ENCODE measurements around the gene TMCC1.

TMCC1 gene

DNA sequence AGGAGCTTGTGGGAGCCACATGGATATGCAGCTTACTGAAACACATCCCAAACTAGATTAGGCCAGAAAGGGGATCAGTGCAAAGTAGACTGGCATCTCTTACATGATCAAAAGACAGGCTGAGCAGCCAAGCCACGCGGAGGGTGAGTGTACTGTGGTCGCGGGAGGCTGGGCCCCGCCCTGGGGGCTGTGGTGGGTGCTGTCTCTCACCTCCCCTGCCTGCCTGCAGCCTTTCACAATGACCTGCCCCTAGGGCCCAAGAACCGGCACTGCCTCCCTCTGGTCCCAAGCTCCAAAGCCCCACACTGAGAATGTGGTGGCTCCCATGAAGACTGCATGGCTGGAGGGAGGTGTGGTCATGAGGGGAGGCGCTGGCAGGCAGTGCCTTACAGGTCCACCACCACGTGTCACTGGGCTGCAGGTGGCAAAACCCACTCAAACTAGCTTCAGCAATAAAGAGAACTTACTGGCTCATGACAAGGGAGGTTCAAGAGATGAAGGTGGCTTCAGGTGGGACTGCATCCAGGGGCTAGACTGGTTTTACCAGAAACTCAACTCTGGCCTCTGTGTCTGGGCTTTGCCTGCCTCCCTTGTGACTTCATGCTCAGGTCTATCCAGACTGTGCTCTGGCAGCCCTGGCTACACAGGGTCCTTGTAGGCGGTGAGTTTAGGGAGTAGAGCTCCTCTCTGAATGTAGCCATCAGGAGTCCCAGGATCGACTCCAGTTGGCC lies 259.6 kb downstream of the TMCC1 start:
- TF ChIP-seq FOXP2 (optimal IDR thresholded peaks at IDR 0.05; ENCODE audit: borderline replicate concordance, extremely low read depth, extremely low read length, insufficient read depth) (no peak), POLR2AphosphoS5 (IDR thresholded peaks at IDR 0.05; ENCODE audit: low read depth, low read length) (no peak), SIN3A (IDR thresholded peaks at IDR 0.05; ENCODE audit: borderline replicate concordance, insufficient read depth, low read length) (no peak), TAF1 (IDR thresholded peaks at IDR 0.05; ENCODE audit: borderline replicate concordance, insufficient read depth, low read length) (no peak)
- TF ChIP-seq, protein P1, sequence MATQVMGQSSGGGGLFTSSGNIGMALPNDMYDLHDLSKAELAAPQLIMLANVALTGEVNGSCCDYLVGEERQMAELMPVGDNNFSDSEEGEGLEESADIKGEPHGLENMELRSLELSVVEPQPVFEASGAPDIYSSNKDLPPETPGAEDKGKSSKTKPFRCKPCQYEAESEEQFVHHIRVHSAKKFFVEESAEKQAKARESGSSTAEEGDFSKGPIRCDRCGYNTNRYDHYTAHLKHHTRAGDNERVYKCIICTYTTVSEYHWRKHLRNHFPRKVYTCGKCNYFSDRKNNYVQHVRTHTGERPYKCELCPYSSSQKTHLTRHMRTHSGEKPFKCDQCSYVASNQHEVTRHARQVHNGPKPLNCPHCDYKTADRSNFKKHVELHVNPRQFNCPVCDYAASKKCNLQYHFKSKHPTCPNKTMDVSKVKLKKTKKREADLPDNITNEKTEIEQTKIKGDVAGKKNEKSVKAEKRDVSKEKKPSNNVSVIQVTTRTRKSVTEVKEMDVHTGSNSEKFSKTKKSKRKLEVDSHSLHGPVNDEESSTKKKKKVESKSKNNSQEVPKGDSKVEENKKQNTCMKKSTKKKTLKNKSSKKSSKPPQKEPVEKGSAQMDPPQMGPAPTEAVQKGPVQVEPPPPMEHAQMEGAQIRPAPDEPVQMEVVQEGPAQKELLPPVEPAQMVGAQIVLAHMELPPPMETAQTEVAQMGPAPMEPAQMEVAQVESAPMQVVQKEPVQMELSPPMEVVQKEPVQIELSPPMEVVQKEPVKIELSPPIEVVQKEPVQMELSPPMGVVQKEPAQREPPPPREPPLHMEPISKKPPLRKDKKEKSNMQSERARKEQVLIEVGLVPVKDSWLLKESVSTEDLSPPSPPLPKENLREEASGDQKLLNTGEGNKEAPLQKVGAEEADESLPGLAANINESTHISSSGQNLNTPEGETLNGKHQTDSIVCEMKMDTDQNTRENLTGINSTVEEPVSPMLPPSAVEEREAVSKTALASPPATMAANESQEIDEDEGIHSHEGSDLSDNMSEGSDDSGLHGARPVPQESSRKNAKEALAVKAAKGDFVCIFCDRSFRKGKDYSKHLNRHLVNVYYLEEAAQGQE (IDR thresholded peaks at IDR 0.05; ENCODE audit: insufficient read depth in 1 of 2, low read depth in 2 of 2, low read length in 2 of 2), result no peak

DNA sequence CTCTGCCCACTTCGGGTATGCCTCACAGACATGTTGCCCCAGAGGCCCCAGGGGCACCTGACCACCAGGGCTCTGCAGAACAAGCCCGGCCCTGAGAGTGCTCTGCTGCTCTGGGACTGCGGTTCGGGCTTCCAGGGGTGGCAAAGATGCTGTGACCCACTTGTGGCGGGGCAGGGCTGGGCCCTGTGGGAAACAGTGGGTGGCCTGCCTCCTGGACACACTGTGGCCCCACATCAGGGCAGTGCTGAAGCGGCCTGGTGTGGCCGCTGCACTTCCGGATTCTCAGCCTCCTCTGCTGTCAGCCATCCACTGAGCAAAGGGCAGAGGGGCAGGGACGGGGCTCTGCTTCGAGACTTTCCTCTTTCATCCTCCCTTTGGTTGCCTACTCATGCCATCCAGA lies 260.5 kb downstream of the TMCC1 start:
- TF ChIP-seq FOXP2 (optimal IDR thresholded peaks at IDR 0.05; ENCODE audit: borderline replicate concordance, extremely low read depth, extremely low read length, insufficient read depth) (no peak), TAF1 (IDR thresholded peaks at IDR 0.05; ENCODE audit: borderline replicate concordance, insufficient read depth, low read length) (no peak), SIN3A (IDR thresholded peaks at IDR 0.05; ENCODE audit: borderline replicate concordance, insufficient read depth, low read length) (no peak), POLR2AphosphoS5 (IDR thresholded peaks at IDR 0.05; ENCODE audit: low read depth, low read length) (no peak)
- TF ChIP-seq, protein P1 (IDR thresholded peaks at IDR 0.05; ENCODE audit: insufficient read depth in 1 of 2, low read depth in 2 of 2, low read length in 2 of 2), result no peak

DNA sequence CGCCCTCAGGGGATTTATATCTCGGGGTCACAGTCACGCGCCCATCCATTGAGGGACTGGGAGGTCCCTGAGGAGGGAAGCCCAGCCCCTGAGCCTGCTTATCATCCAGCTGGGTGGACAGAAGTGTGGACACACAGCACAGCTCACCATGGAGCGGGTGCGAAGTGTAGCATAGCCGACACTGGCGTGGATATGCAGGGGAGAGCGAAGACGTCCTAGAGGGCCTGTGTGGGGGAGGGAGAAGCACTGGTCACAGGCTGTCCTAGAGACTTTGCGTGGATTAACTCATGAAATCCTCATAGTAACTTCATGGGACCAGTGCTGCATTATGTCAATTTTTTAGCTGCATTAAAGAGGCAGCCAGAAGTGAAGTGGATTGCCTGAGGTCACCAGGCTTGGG lies 261.0 kb downstream of the TMCC1 start:
- no peak for TF ChIP-seq POLR2AphosphoS5 (IDR thresholded peaks at IDR 0.05; ENCODE audit: low read depth, low read length)
- no peak for TF ChIP-seq FOXP2 (optimal IDR thresholded peaks at IDR 0.05; ENCODE audit: borderline replicate concordance, extremely low read depth, extremely low read length, insufficient read depth)
- TF ChIP-seq TAF1 (IDR thresholded peaks at IDR 0.05; ENCODE audit: borderline replicate concordance, insufficient read depth, low read length), result no peak
- TF ChIP-seq SIN3A (IDR thresholded peaks at IDR 0.05; ENCODE audit: borderline replicate concordance, insufficient read depth, low read length), result no peak
- TF ChIP-seq, protein P1 (IDR thresholded peaks at IDR 0.05; ENCODE audit: insufficient read depth in 1 of 2, low read depth in 2 of 2, low read length in 2 of 2), result no peak

DNA sequence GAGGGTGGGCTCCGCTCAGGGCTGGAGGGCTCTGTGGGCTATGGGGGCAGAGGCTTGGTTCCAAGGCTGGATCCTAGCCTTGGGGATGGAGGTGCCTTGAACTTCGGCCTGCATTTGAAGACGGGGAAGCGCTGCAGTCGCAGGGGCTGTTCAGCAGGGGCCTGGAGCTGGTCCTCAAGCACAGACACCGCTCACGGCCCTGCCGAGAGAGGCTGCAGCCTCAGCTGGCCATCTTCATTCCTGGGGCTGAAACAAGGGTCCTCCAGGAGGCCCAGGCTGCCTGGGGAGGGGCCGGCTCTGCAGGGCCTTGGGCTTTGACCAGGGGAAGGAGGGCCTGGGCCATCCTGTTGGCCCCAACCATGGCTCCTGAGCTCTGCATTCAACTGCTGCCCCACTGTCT lies 261.5 kb downstream of the TMCC1 start:
- no peak for TF ChIP-seq FOXP2 (optimal IDR thresholded peaks at IDR 0.05; ENCODE audit: borderline replicate concordance, extremely low read depth, extremely low read length, insufficient read depth)
- no peak for TF ChIP-seq SIN3A (IDR thresholded peaks at IDR 0.05; ENCODE audit: borderline replicate concordance, insufficient read depth, low read length)

DNA sequence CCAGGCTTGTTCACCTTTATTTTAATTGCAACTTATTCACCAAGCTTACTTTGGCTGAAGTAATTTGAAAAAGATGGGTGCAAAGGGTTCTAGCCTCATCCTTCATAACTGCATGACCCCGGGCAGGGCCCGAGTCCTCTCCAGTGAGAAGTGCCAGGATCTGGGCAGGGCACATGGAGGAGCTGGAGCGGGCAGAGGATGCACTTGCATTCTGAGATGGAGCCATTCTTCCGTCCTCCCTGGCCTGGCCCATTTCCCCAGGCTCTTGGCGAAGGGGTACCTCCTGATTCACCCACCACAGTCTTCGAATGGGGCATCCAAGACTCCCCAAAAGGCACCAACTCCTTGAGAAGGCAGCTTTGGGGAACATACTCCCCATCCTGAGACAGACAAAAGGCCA lies 264.5 kb downstream of the TMCC1 start:
- TF ChIP-seq TAF1 (IDR thresholded peaks at IDR 0.05; ENCODE audit: borderline replicate concordance, insufficient read depth, low read length) (no peak), POLR2AphosphoS5 (IDR thresholded peaks at IDR 0.05; ENCODE audit: low read depth, low read length) (no peak), FOXP2 (optimal IDR thresholded peaks at IDR 0.05; ENCODE audit: borderline replicate concordance, extremely low read depth, extremely low read length, insufficient read depth) (no peak), SIN3A (IDR thresholded peaks at IDR 0.05; ENCODE audit: borderline replicate concordance, insufficient read depth, low read length) (no peak)
- TF ChIP-seq, protein P1 (IDR thresholded peaks at IDR 0.05; ENCODE audit: insufficient read depth in 1 of 2, low read depth in 2 of 2, low read length in 2 of 2), result no peak
